ENCODE results near the gene ZHX3. TPM values are rescaled to one million over a fixed set of nuclear protein-coding genes. Genes with fewer than 3 reads are reported as not detected.
"Not testable (repeated sequence)": the region's sequence is repeated elsewhere in the genome, so short reads cannot be mapped to it uniquely, and the experiment has no call there.

ZHX3 gene
- polyA plus RNA-seq, 3 donors = 20.9 to 24.0 (median 23.3) TPM

- DNase-seq (ENCODE audit: extremely low read depth in 1 of 11, low read depth in 9 of 11, low spot score in 4 of 11) = no peak
Measured at GRCh38 chr20:41245086-41245707, 72.3 kb downstream of the ZHX3 start.

GRCh38 chr20:41242807-41243206, 74.7 kb downstream of the ZHX3 start:
- no peak for DNase-seq (ENCODE audit: extremely low read depth in 1 of 11, low read depth in 9 of 11, low spot score in 4 of 11)

- DNase-seq (ENCODE audit: extremely low read depth in 1 of 11, low read depth in 9 of 11, low spot score in 4 of 11) = no peak
Measured at GRCh38 chr20:41242352-41242751, 75.2 kb downstream of the ZHX3 start.

GRCh38 chr20:41237233-41237632, 80.3 kb downstream of the ZHX3 start:
- DNase-seq (ENCODE audit: extremely low read depth in 1 of 11, low read depth in 9 of 11, low spot score in 4 of 11) = not testable (repeated sequence)

- DNase-seq (ENCODE audit: extremely low read depth in 1 of 11, low read depth in 9 of 11, low spot score in 4 of 11) = not testable (repeated sequence)
Measured at GRCh38 chr20:41236818-41237217, 80.7 kb downstream of the ZHX3 start.

- DNase-seq (ENCODE audit: extremely low read depth in 1 of 11, low read depth in 9 of 11, low spot score in 4 of 11) = no peak
Measured at GRCh38 chr20:41234546-41234945, 83.0 kb downstream of the ZHX3 start.

- no peak for DNase-seq (ENCODE audit: extremely low read depth in 1 of 11, low read depth in 9 of 11, low spot score in 4 of 11)
Measured at GRCh38 chr20:41234041-41234440, 83.5 kb downstream of the ZHX3 start.

- DNase-seq (ENCODE audit: extremely low read depth in 1 of 11, low read depth in 9 of 11, low spot score in 4 of 11) = no peak
Measured at GRCh38 chr20:41232973-41233926, 84.3 kb downstream of the ZHX3 start.

GRCh38 chr20:41231136-41231535, 86.4 kb downstream of the ZHX3 start:
- DNase-seq (ENCODE audit: extremely low read depth in 1 of 11, low read depth in 9 of 11, low spot score in 4 of 11) = no peak

GRCh38 chr20:41230136-41230535, 87.4 kb downstream of the ZHX3 start:
- DNase-seq (ENCODE audit: extremely low read depth in 1 of 11, low read depth in 9 of 11, low spot score in 4 of 11) = no peak

- DNase-seq (ENCODE audit: extremely low read depth in 1 of 11, low read depth in 9 of 11, low spot score in 4 of 11) = no peak
Measured at GRCh38 chr20:41229259-41229658, 88.3 kb downstream of the ZHX3 start.

- DNase-seq (ENCODE audit: extremely low read depth in 1 of 11, low read depth in 9 of 11, low spot score in 4 of 11) = no peak
Measured at GRCh38 chr20:41228858-41229257, 88.7 kb downstream of the ZHX3 start.

- DNase-seq (ENCODE audit: extremely low read depth in 1 of 11, low read depth in 9 of 11, low spot score in 4 of 11) = no peak
Measured at GRCh38 chr20:41226426-41226825, 91.1 kb downstream of the ZHX3 start.

GRCh38 chr20:41225091-41225490, 92.4 kb downstream of the ZHX3 start:
- no peak for DNase-seq (ENCODE audit: extremely low read depth in 1 of 11, low read depth in 9 of 11, low spot score in 4 of 11)

- no peak for DNase-seq (ENCODE audit: extremely low read depth in 1 of 11, low read depth in 9 of 11, low spot score in 4 of 11)
Measured at GRCh38 chr20:41224281-41224680, 93.2 kb downstream of the ZHX3 start.

GRCh38 chr20:41223112-41223511, 94.4 kb downstream of the ZHX3 start:
- no peak for DNase-seq (ENCODE audit: extremely low read depth in 1 of 11, low read depth in 9 of 11, low spot score in 4 of 11)

- DNase-seq (ENCODE audit: extremely low read depth in 1 of 11, low read depth in 9 of 11, low spot score in 4 of 11) = no peak
Measured at GRCh38 chr20:41222703-41223102, 94.8 kb downstream of the ZHX3 start.

GRCh38 chr20:41222296-41222695, 95.2 kb downstream of the ZHX3 start:
- no peak for DNase-seq (ENCODE audit: extremely low read depth in 1 of 11, low read depth in 9 of 11, low spot score in 4 of 11)

GRCh38 chr20:41221614-41222218, 95.8 kb downstream of the ZHX3 start:
- no peak for DNase-seq (ENCODE audit: extremely low read depth in 1 of 11, low read depth in 9 of 11, low spot score in 4 of 11)

GRCh38 chr20:41219824-41220223, 97.7 kb downstream of the ZHX3 start:
- no peak for DNase-seq (ENCODE audit: extremely low read depth in 1 of 11, low read depth in 9 of 11, low spot score in 4 of 11)
